ENCODE measurements around the gene RASA3. TPM values are rescaled to one million over a fixed set of nuclear protein-coding genes. Genes with fewer than 3 reads are reported as not detected.

RASA3 gene
- total RNA-seq, 3 donors from 2014 or later = 7.9 to 19.0 (median 8.4) TPM

GRCh38 chr13:114029866-114030625, 102.4 kb downstream of the RASA3 start:
- DNase-seq = no peak
- H3K4me1 ChIP-seq (ENCODE audit: low read depth) = no peaks in the 10 kb centered on the region
- no peaks in the 10 kb centered on the region for H3K9me3 ChIP-seq
- no peak overlapping the region for H3K4me3 ChIP-seq
- intact Hi-C loops (cut with DNase I, micrococcal nuclease) = no loop called here
- TF ChIP-seq, protein P1, sequence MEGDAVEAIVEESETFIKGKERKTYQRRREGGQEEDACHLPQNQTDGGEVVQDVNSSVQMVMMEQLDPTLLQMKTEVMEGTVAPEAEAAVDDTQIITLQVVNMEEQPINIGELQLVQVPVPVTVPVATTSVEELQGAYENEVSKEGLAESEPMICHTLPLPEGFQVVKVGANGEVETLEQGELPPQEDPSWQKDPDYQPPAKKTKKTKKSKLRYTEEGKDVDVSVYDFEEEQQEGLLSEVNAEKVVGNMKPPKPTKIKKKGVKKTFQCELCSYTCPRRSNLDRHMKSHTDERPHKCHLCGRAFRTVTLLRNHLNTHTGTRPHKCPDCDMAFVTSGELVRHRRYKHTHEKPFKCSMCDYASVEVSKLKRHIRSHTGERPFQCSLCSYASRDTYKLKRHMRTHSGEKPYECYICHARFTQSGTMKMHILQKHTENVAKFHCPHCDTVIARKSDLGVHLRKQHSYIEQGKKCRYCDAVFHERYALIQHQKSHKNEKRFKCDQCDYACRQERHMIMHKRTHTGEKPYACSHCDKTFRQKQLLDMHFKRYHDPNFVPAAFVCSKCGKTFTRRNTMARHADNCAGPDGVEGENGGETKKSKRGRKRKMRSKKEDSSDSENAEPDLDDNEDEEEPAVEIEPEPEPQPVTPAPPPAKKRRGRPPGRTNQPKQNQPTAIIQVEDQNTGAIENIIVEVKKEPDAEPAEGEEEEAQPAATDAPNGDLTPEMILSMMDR (IDR thresholded peaks at IDR 0.05) = no peak
- ATAC-seq = no peak
- no peaks in the 10 kb centered on the region for H3K36me3 ChIP-seq (ENCODE audit: low read depth)

DNA sequence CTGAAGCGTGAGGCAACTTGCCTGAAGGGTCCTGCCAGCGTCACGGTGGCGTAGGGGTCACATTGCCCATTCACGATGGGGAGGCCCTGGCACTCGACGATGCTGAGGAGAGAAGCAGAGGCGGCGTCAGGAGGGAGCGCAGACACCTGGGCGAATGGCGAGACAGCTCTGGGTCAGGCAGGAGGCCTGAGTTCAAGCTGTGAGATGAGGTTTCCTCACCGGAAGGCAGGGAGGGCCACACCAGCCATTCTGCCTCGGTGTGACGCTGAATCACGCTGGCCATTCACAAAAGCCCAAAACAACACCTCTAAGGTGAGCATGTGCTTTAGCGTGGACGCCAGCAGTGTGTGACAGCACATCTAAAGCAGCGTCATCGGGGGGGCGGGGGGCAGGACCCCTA, 104.6 kb downstream of the RASA3 start:
- Histone ChIP-seq H3K4me3 (no peak overlapping the region), H3K36me3 (ENCODE audit: low read depth) (no peaks in the 10 kb centered on the region), H3K4me1 (ENCODE audit: low read depth) (no peaks in the 10 kb centered on the region), H3K9me3 (no peaks in the 10 kb centered on the region)
- TF ChIP-seq, protein P1 (IDR thresholded peaks at IDR 0.05) = no peak
- intact Hi-C loops (cut with DNase I, micrococcal nuclease) = no loop called here
- ATAC-seq (no peak), DNase-seq (peak in 1 of 3 donors; percentile 54)

- no peaks in the 10 kb centered on the region for H3K9me3 ChIP-seq
- DNase-seq (peak in 1 of 3 donors; percentile 61), ATAC-seq (no peak)
- H3K4me1 ChIP-seq (ENCODE audit: low read depth) = no peaks in the 10 kb centered on the region
- H3K36me3 ChIP-seq (ENCODE audit: low read depth) = no peaks in the 10 kb centered on the region
- TF ChIP-seq, protein P1 (IDR thresholded peaks at IDR 0.05) = no peak
- no peak overlapping the region for H3K4me3 ChIP-seq
- intact Hi-C loops (cut with DNase I, micrococcal nuclease) = no loop called here
Observed at GRCh38 chr13:114027046-114027715, 105.2 kb downstream of the RASA3 start.

GRCh38 chr13:114026481-114026880, 105.9 kb downstream of the RASA3 start:
- TF ChIP-seq, protein P1 (IDR thresholded peaks at IDR 0.05) = no peak
- DNase-seq = peak in 1 of 3 donors; percentile 47
- Histone ChIP-seq H3K4me3 (no peak overlapping the region), H3K4me1 (ENCODE audit: low read depth) (no peaks in the 10 kb centered on the region), H3K9me3 (no peaks in the 10 kb centered on the region), H3K36me3 (ENCODE audit: low read depth) (no peaks in the 10 kb centered on the region)
- ATAC-seq = no peak
- intact Hi-C loops (cut with DNase I, micrococcal nuclease) = no loop called here

DNA sequence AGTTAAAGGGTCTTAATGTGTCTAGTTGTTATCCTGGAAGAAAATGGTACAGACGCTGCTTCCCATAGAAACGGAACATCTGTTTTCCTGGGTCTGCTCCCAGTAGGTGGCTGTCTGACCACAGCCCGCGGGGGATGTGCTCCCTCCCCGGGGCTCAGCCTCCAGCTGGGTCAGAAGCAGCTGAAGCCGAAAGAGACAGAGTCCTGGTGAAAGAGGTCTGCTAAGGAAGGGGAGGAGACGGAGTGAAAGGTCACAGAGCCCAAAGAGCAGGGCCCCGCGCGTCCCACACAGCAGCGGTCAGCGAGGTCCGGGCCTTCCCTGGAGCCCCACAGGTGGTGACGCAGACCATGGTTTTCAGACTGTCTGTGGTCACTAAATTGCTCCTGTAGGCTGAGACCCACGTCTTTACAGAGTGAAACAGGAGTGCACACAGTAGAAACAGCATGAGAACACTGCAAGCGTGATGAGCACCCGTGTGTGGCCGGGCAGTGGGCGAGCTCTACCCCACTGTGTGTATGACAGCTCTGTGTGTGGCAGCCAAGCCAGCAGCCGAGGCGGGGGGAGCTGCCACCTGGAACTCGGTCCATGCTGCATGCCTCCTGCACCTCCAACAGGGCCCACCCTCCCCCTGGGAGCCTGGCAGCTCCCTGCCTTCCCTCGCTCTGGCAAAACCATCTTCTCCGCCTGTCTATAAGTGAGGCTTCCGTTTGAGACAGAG, 106.5 kb downstream of the RASA3 start:
- Histone ChIP-seq H3K9me3 (no peaks in the 10 kb centered on the region), H3K36me3 (ENCODE audit: low read depth) (no peaks in the 10 kb centered on the region), H3K4me3 (no peak overlapping the region), H3K4me1 (ENCODE audit: low read depth) (no peaks in the 10 kb centered on the region)
- intact Hi-C loops (cut with DNase I, micrococcal nuclease) = no loop called here
- TF ChIP-seq, protein P1 (IDR thresholded peaks at IDR 0.05) = no peak
- peak; percentile 48 for ATAC-seq
- DNase-seq = peak in 2 of 3 donors; percentile 38 to 55

Measured in mucosa of descending colon (tissue), 3 donors.